HEK293 (cell line): Measurements from ENCODE around the gene CLDN18.

Source experiments
- CTCF ChIA-PET: fragments of 350-600 bp; formaldehyde crosslinking; extraction: SDS; loops from one replicate; lab custom pipeline; 2021; ENCODE audit warnings: antibody characterized with exemption; lab: Yijun Ruan, JAX
- POLR2A ChIA-PET: fragments of 300-600 bp; formaldehyde crosslinking; extraction: SDS; loops from one replicate; lab custom pipeline; 2020; ENCODE audit warnings: antibody characterized with exemption, inconsistent platforms; lab: Yijun Ruan, JAX
- H3K27ac ChIP-seq: fragments of 200-500 bp; sonication (Bioruptor generic); 2 replicates; pipeline ENCODE4 v1.5.1; 2014; ENCODE audit warnings: low read depth, low read length, control low read depth, inconsistent platforms; ENCODE audit errors: extremely low read depth
- H3K36me3 ChIP-seq, 2 experiments: fragments of 200-500 bp in 1 of 2; sonication (Bioruptor generic) in 1 of 2; 1 replicate in 1 of 2; 2 replicates in 1 of 2; pipeline ENCODE4 v1.5.1; 2014 to 2017; ENCODE audit warnings: inconsistent platforms in 2 of 2, low read length in 2 of 2; ENCODE audit not compliant: control insufficient read depth in 2 of 2, insufficient read depth in 1 of 2
- H3K4me1 ChIP-seq: fragments of 200-500 bp; sonication (Bioruptor generic); 2 replicates; pipeline ENCODE4 v1.5.1; 2014; ENCODE audit warnings: mild to moderate bottlenecking, low read length, inconsistent platforms; ENCODE audit not compliant: control insufficient read depth, insufficient read depth
- H3K4me3 ChIP-seq: 2 replicates; pipeline ENCODE4 v1.5.1; 2011; ENCODE audit warnings: low read depth, mild to moderate bottlenecking, control low read depth, low read length, moderate library complexity
- H3K9me3 ChIP-seq: fragments of 200-500 bp; sonication (Bioruptor generic); 2 replicates; pipeline ENCODE4 v1.5.1; 2014; ENCODE audit warnings: low read depth, low read length, inconsistent platforms; ENCODE audit not compliant: control insufficient read depth, insufficient read depth
- HOXC10 ChIP-seq: sonication (generic); formaldehyde crosslinking; IDR thresholded peaks from 2 replicates; pipeline ENCODE4 v1.8.1; 2023; ENCODE audit warnings: mild to moderate bottlenecking, missing genetic modification reagents
- IKZF3 ChIP-seq: fragments of 450-650 bp; IDR thresholded peaks from 2 replicates; pipeline ENCODE4 v1.5.0; 2018; ENCODE audit warnings: missing biosample characterization, mild to moderate bottlenecking, missing genetic modification characterization, moderate library complexity
- KLF1 ChIP-seq: fragments of 450-650 bp; formaldehyde crosslinking; IDR thresholded peaks from 2 replicates; pipeline ENCODE4 v1.5.1; 2016; ENCODE audit warnings: missing biosample characterization, missing genetic modification characterization
- KLF7 ChIP-seq: fragments of 450-650 bp; formaldehyde crosslinking; IDR thresholded peaks from 2 replicates; pipeline ENCODE4 v1.5.1; 2016; ENCODE audit warnings: missing biosample characterization, missing genetic modification characterization, borderline replicate concordance
- KLF9 ChIP-seq: fragments of 450-650 bp; formaldehyde crosslinking; IDR thresholded peaks from 2 replicates; pipeline ENCODE4 v1.5.1; 2016; ENCODE audit warnings: missing biosample characterization, missing genetic modification characterization, low read depth
- MYNN ChIP-seq: fragments of 450-650 bp; formaldehyde crosslinking; IDR thresholded peaks from 2 replicates; pipeline ENCODE4 v1.5.1; 2016; ENCODE audit warnings: missing biosample characterization, missing genetic modification characterization, borderline replicate concordance
- OSR2 ChIP-seq: fragments of 450-650 bp; formaldehyde crosslinking; IDR thresholded peaks from 2 replicates; pipeline ENCODE4 v1.5.1; 2016; ENCODE audit warnings: missing biosample characterization, missing genetic modification characterization
- PATZ1 ChIP-seq: fragments of 450-650 bp; formaldehyde crosslinking; IDR thresholded peaks from 2 replicates; pipeline ENCODE4 v1.5.1; 2016; ENCODE audit warnings: missing biosample characterization, missing genetic modification characterization
- RBAK ChIP-seq: fragments of 450-650 bp; formaldehyde crosslinking; IDR thresholded peaks from 2 replicates; pipeline ENCODE4 v1.5.1; 2016; ENCODE audit warnings: missing biosample characterization, missing genetic modification characterization
- TRIM28 ChIP-seq: IDR thresholded peaks from 2 replicates; pipeline ENCODE4 v1.6.1; 2011; ENCODE audit warnings: low read length, control low read depth, borderline replicate concordance
- WT1 ChIP-seq: fragments of 450-650 bp; formaldehyde crosslinking; IDR thresholded peaks from 2 replicates; pipeline ENCODE4 v1.5.1; 2016; ENCODE audit warnings: missing biosample characterization, missing genetic modification characterization
- ZNF18 ChIP-seq: fragments of 450-650 bp; formaldehyde crosslinking; IDR thresholded peaks from 2 replicates; pipeline ENCODE4 v1.5.1; 2016; ENCODE audit warnings: missing biosample characterization, missing genetic modification characterization
- ZNF23 ChIP-seq: fragments of 450-650 bp; formaldehyde crosslinking; IDR thresholded peaks from 2 replicates; pipeline ENCODE4 v1.5.1; 2016; ENCODE audit warnings: missing biosample characterization, missing genetic modification characterization, borderline replicate concordance
- ZNF24 ChIP-seq: fragments of 450-650 bp; formaldehyde crosslinking; IDR thresholded peaks from 2 replicates; pipeline ENCODE4 v1.5.1; 2016; ENCODE audit warnings: missing biosample characterization, missing genetic modification characterization
- ZNF248 ChIP-seq: fragments of 450-650 bp; formaldehyde crosslinking; IDR thresholded peaks from 2 replicates; pipeline ENCODE4 v1.5.1; 2017; ENCODE audit warnings: missing biosample characterization, missing genetic modification characterization
- ZNF335 ChIP-seq: fragments of 450-650 bp; formaldehyde crosslinking; conservative IDR thresholded peaks from 2 replicates; pipeline ENCODE4 v1.5.1; 2016; ENCODE audit warnings: missing biosample characterization, missing genetic modification characterization
- ZNF341 ChIP-seq: fragments of 450-650 bp; formaldehyde crosslinking; IDR thresholded peaks from 2 replicates; pipeline ENCODE4; 2016; ENCODE audit warnings: low read depth, missing biosample characterization, missing genetic modification characterization
- ZNF354C ChIP-seq: fragments of 450-650 bp; formaldehyde crosslinking; IDR thresholded peaks from 2 replicates; pipeline ENCODE4 v1.5.1; 2016; ENCODE audit warnings: missing biosample characterization, missing genetic modification characterization, low read depth, borderline replicate concordance
- ZNF404 ChIP-seq: fragments of 450-650 bp; formaldehyde crosslinking; IDR thresholded peaks from 2 replicates; pipeline ENCODE4 v1.5.1; 2017; ENCODE audit warnings: missing biosample characterization, missing genetic modification characterization
- ZNF426 ChIP-seq: fragments of 450-650 bp; formaldehyde crosslinking; IDR thresholded peaks from 2 replicates; pipeline ENCODE4 v1.5.1; 2017; ENCODE audit warnings: missing biosample characterization, missing genetic modification characterization, mild to moderate bottlenecking, inconsistent platforms, moderate library complexity
- ZNF513 ChIP-seq: fragments of 450-650 bp; IDR thresholded peaks from 2 replicates; pipeline ENCODE4 v1.5.1; 2018; ENCODE audit warnings: missing biosample characterization, missing genetic modification characterization
- ZNF561 ChIP-seq: fragments of 450-650 bp; IDR thresholded peaks from 2 replicates; pipeline ENCODE4 v1.5.1; 2018; ENCODE audit warnings: missing biosample characterization, missing genetic modification characterization, borderline replicate concordance
- ZNF585B ChIP-seq: fragments of 450-650 bp; formaldehyde crosslinking; IDR thresholded peaks from 2 replicates; pipeline ENCODE4 v1.5.1; 2016; ENCODE audit warnings: missing biosample characterization, missing genetic modification characterization
- ZNF776 ChIP-seq: fragments of 450-650 bp; formaldehyde crosslinking; IDR thresholded peaks from 2 replicates; pipeline ENCODE4 v1.5.0; 2017; ENCODE audit warnings: missing biosample characterization, missing genetic modification characterization, borderline replicate concordance
- ZSCAN4 ChIP-seq: fragments of 450-650 bp; formaldehyde crosslinking; IDR thresholded peaks from 2 replicates; pipeline ENCODE4 v1.5.1; 2017; ENCODE audit warnings: missing biosample characterization, missing genetic modification characterization
- TF ChIP-seq, protein P1 (sequence below): sonication (generic); formaldehyde crosslinking; IDR thresholded peaks from 2 replicates; pipeline ENCODE4 v1.8.1; 2022; ENCODE audit warnings: mild to moderate bottlenecking, moderate library complexity, missing genetic modification reagents

The CLDN18 gene

DNA sequence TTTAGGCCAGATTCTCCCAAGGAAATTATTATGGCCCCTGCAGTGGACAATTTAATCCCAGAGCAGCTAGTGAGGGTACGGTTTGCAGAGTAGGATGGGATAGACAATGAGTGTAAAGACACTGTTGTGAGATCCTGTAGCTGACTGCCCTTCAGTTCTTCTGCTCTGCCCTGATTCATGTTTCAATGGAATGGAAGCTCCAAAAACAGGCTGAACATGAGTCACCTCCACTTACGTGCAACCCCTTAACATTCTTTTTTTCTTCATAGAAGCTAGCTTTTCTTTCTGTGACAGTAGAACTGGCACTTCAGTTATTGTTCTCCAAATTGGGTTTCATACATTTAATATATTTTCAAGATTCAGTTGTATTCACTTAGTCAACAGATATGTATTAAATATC is 32.1 kb downstream of the CLDN18 start:
- CTCF ChIA-PET, result interaction anchor here (0.6 to 2.3 kb wide), 3 partner anchors 10 to 242 kb away, joined by 3 to 8 read pairs (median 5); no protein-coding TSS in a partner anchor
- Histone ChIP-seq H3K9me3 (no peaks in the 10 kb centered on the region), H3K4me1 (no peaks in the 10 kb centered on the region), H3K36me3 (peaks cover 0 to 4% of the 10 kb centered on the region in 2 experiments; a peak in 1 of 3 replicates), H3K27ac (no peak overlapping the region), H3K4me3 (no peak overlapping the region)
- POLR2A ChIA-PET, result no interaction called here
- TF ChIP-seq IKZF3 (tag by site-specific recombination), result no peak
- no peak for TF ChIP-seq KLF7 (tag by site-specific recombination)
- TF ChIP-seq MYNN (tag by site-specific recombination), result no peak
- no peak for TF ChIP-seq HOXC10 (CRISPR knock-in tag)
- TF ChIP-seq ZNF426 (tag by site-specific recombination), result no peak
- TF ChIP-seq ZNF776 (tag by site-specific recombination), result no peak
- no peak for TF ChIP-seq ZNF335 (tag by site-specific recombination)
- TF ChIP-seq ZNF404 (tag by site-specific recombination), result no peak
- TF ChIP-seq ZNF585B (tag by site-specific recombination), result no peak
- no peak for TF ChIP-seq TRIM28
- no peak for TF ChIP-seq ZNF23 (tag by site-specific recombination)
- no peak for TF ChIP-seq ZNF18 (tag by site-specific recombination)
- TF ChIP-seq ZSCAN4 (tag by site-specific recombination), result no peak

GRCh38 chr3:138043266-138044029 is 33.5 kb downstream of the CLDN18 start:
- Histone ChIP-seq H3K9me3 (no peaks in the 10 kb centered on the region), H3K36me3 (peaks cover 0 to 15% of the 10 kb centered on the region in 2 experiments; a peak in 1 of 3 replicates), H3K4me3 (no peak overlapping the region), H3K27ac (no peak overlapping the region), H3K4me1 (no peaks in the 10 kb centered on the region)
- ChIA-PET CTCF (interaction anchor here (1.1 to 2.3 kb wide), 2 partner anchors 9 to 10 kb away, joined by 3 to 8 read pairs; no protein-coding TSS in a partner anchor), POLR2A (no interaction called here)
- TF ChIP-seq ZNF341 (no peak), ZNF354C (tag by site-specific recombination) (no peak), ZNF18 (tag by site-specific recombination) (no peak), PATZ1 (tag by site-specific recombination) (no peak), KLF9 (tag by site-specific recombination) (no peak), ZNF24 (tag by site-specific recombination) (no peak), ZNF248 (tag by site-specific recombination) (no peak), ZNF513 (tag by site-specific recombination) (no peak), OSR2 (tag by site-specific recombination) (no peak), WT1 (tag by site-specific recombination) (no peak), KLF1 (tag by site-specific recombination) (no peak), ZNF561 (tag by site-specific recombination) (no peak), RBAK (no peak)
- TF ChIP-seq, protein P1, sequence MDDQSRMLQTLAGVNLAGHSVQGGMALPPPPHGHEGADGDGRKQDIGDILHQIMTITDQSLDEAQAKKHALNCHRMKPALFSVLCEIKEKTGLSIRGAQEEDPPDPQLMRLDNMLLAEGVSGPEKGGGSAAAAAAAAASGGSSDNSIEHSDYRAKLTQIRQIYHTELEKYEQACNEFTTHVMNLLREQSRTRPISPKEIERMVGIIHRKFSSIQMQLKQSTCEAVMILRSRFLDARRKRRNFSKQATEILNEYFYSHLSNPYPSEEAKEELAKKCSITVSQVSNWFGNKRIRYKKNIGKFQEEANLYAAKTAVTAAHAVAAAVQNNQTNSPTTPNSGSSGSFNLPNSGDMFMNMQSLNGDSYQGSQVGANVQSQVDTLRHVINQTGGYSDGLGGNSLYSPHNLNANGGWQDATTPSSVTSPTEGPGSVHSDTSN (CRISPR knock-in tag), result no peak
